Endothelial cell of umbilical vein (primary cell): Measurements from ENCODE around the gene MARK2. TPM values are rescaled to one million over a fixed set of nuclear protein-coding genes. Genes with fewer than 3 reads are reported as not detected.

Experiments used
- BruUV-seq: library from RNA; stranded (reverse); fragments of 400-500 nt; replicated peaks from 2 replicates; lab custom pipeline; 2021; lab: Mats Ljungman, UMichigan
- CTCF ChIA-PET: fragments of 300-600, 350-600 bp; sonication (Branson Sonifier 250); formaldehyde crosslinking; loops from one replicate; lab custom pipeline; 2021; ENCODE audit warnings: antibody characterized with exemption, inconsistent platforms; lab: Charles Lee
- POLR2A ChIA-PET: fragments of 300-600, 350-600 bp; sonication (Branson Sonifier 250); formaldehyde crosslinking; loops from one replicate; lab custom pipeline; 2021; ENCODE audit warnings: antibody characterized with exemption, inconsistent platforms; lab: Charles Lee
- DNase-seq: peaks from one replicate; pipeline ENCODE4 v3.0.0-alpha.2; 2011; ENCODE audit warnings: low read depth, low spot score
- FAIRE-seq: peaks from 2 replicates; lab custom pipeline; 2011; peaks lifted over from hg19 to GRCh38; lab: Jason Lieb, UNC
- H2AFZ ChIP-seq: 2 replicates; pipeline ENCODE4 v1.6.0; 2012; ENCODE audit warnings: low read depth, low read length, control low read depth, inconsistent platforms
- H3K27ac ChIP-seq: 2 replicates; pipeline ENCODE4 v1.5.1; 2011; ENCODE audit warnings: low read depth, mild to moderate bottlenecking, control low read depth, low read length, moderate library complexity; ENCODE audit not compliant: insufficient read depth
- H3K27me3 ChIP-seq, 2 experiments: 2 replicates each; pipeline versions ENCODE4 v1.6.0 to v1.6.1; 2011; ENCODE audit warnings: low read length in 2 of 2, mixed read lengths in 1 of 2; ENCODE audit not compliant: control insufficient read depth in 2 of 2, insufficient read depth in 2 of 2
- H3K36me3 ChIP-seq, 2 experiments: 2 replicates in 1 of 2; 3 replicates in 1 of 2; pipeline ENCODE4 v1.5.1; 2011; ENCODE audit warnings: low read length in 2 of 2, mild to moderate bottlenecking in 1 of 2, moderate library complexity in 1 of 2; ENCODE audit not compliant: control insufficient read depth in 2 of 2, insufficient read depth in 2 of 2; ENCODE audit errors: extremely low read depth in 1 of 2
- H3K4me1 ChIP-seq: 3 replicates; pipeline ENCODE4 v1.5.1; 2011; ENCODE audit warnings: mild to moderate bottlenecking, low read length; ENCODE audit not compliant: control insufficient read depth, insufficient read depth; ENCODE audit errors: extremely low read depth
- H3K4me2 ChIP-seq: 2 replicates; pipeline ENCODE4 v1.6.1; 2011; ENCODE audit warnings: low read length, control low read depth, mixed read lengths; ENCODE audit not compliant: insufficient read depth
- H3K4me3 ChIP-seq, 3 experiments: fragments of 200-600 bp in 1 of 3; sonication (generic), shearing (Covaris generic) in 1 of 3; replicated peaks in 1 of 3; 2 replicates each; pipeline ENCODE4 v1.5.1; 2011 to 2016; ENCODE audit warnings: control low read depth in 3 of 3, low read length in 3 of 3, mild to moderate bottlenecking in 2 of 3, inconsistent platforms in 1 of 3, low read depth in 1 of 3, moderate library complexity in 1 of 3; ENCODE audit not compliant: insufficient read depth in 1 of 3
- H3K79me2 ChIP-seq: 2 replicates; pipeline ENCODE4 v1.6.0; 2012; ENCODE audit warnings: low read length, inconsistent platforms; ENCODE audit not compliant: control insufficient read depth, insufficient read depth
- H3K9ac ChIP-seq: replicated peaks from 2 replicates; pipeline ENCODE3; 2011; ENCODE audit warnings: low read length, control low read depth; ENCODE audit not compliant: insufficient read depth; ENCODE audit errors: extremely low read depth
- H3K9me1 ChIP-seq: replicated peaks from 3 replicates; pipeline ENCODE4 v1.6.0; 2011; ENCODE audit warnings: mild to moderate bottlenecking, low read length; ENCODE audit not compliant: control insufficient read depth, insufficient read depth; ENCODE audit errors: extremely low read depth
- H3K9me3 ChIP-seq: replicated peaks from 2 replicates; pipeline ENCODE4 v1.5.1; 2012; ENCODE audit warnings: low read length, inconsistent platforms; ENCODE audit not compliant: control insufficient read depth, insufficient read depth
- H4K20me1 ChIP-seq: replicated peaks from 2 replicates; pipeline ENCODE3; 2011; ENCODE audit warnings: mild to moderate bottlenecking, low read length; ENCODE audit not compliant: control insufficient read depth, insufficient read depth; ENCODE audit errors: extremely low read depth
- CTCF ChIP-seq, 2 donors: IDR thresholded peaks; 1 replicate in 1 of 2; 2 replicates in 1 of 2; pipeline ENCODE4 v1.5.1; 2011; ENCODE audit warnings: low read length in 2 of 2, mild to moderate bottlenecking in 2 of 2, moderate library complexity in 2 of 2, control low read depth in 1 of 2, inconsistent platforms in 1 of 2, low read depth in 1 of 2; ENCODE audit not compliant: insufficient read depth in 1 of 2; ENCODE audit errors: extremely low read depth in 1 of 2
- EZH2 ChIP-seq: IDR thresholded peaks from 2 replicates; pipeline ENCODE4 v1.6.1; 2012; ENCODE audit warnings: borderline replicate concordance, low read depth, mild to moderate bottlenecking, moderate library complexity, low read length, inconsistent platforms; ENCODE audit not compliant: severe bottlenecking
- FOS ChIP-seq: IDR thresholded peaks from 2 replicates; pipeline ENCODE4 v1.6.1; 2011; ENCODE audit warnings: mild to moderate bottlenecking, low read length, moderate library complexity, borderline replicate concordance; ENCODE audit not compliant: insufficient read depth
- GATA2 ChIP-seq: IDR thresholded peaks from 2 replicates; pipeline ENCODE4 v1.7.0; 2011; ENCODE audit warnings: low read depth, mild to moderate bottlenecking, moderate library complexity, mixed read lengths, low read length; ENCODE audit not compliant: insufficient read length, insufficient read depth
- JUN ChIP-seq: IDR thresholded peaks from 2 replicates; pipeline ENCODE4 v1.6.1; 2011; ENCODE audit warnings: borderline replicate concordance, low read depth; ENCODE audit not compliant: insufficient read length, insufficient read depth
- MAX ChIP-seq: IDR thresholded peaks from 2 replicates; pipeline ENCODE4 v1.6.1; 2011; ENCODE audit not compliant: insufficient read depth, insufficient read length
- MYC ChIP-seq: IDR thresholded peaks from one replicate; pipeline ENCODE4 v1.6.1; 2011; ENCODE audit warnings: mild to moderate bottlenecking, low read depth, low read length
- POLR2A ChIP-seq: IDR thresholded peaks from 2 replicates; pipeline ENCODE4 v1.6.1; 2012; ENCODE audit warnings: low read depth, mild to moderate bottlenecking, control low read depth, low read length
- dilution Hi-C: fragments of 300-500 bp; cut with MboI; formaldehyde crosslinking; loops from one replicate; pipeline ENCODE4 v1.15.0; 2019; ENCODE audit warnings: low sequenced_read_pairs; ENCODE audit not compliant: extremely low pct_ligation_motif_present
- intact Hi-C: fragments of 100-400 bp; cut with micrococcal nuclease; formaldehyde crosslinking; loops from one replicate; pipeline ENCODE4 v1.10.0; 2022
- polyA plus RNA-seq, 4 experiments: library from polyadenylated mRNA; depleted of rRNA in 3 of 4; stranded (reverse) in 3 of 4; unstranded in 1 of 4; fragments of >200 nt; gene quantifications; 2 replicates each; pipeline versions ENCODE4 v1.2.1 to v1.2.3, GENCODE V29; 2011 to 2012; ENCODE audit warnings: missing spikeins in 1 of 4
- total RNA-seq: library from RNA; stranded (reverse); gene quantifications from 2 replicates; pipeline ENCODE4 v1.2.3, GENCODE V29; 2021

Gene MARK2
- total and polyA plus RNA-seq, 2 donors (not counting 3 experiments of a cell fraction or from before 2014, with no cell fraction given): 16.6 to 34.7 TPM

GRCh38 chr11:63869683-63870082 lies 30.8 kb downstream of the MARK2 start:
- FAIRE-seq (no peak), DNase-seq (no peak)
- TF ChIP-seq JUN (no peak), MYC (no peak), GATA2 (no peak), POLR2A (no peak), EZH2 (no peak), FOS (no peak), CTCF (IDR thresholded peaks at IDR 0.05; ENCODE audit: extremely low read depth in 1 of 2, insufficient read depth in 1 of 2, low read depth in 1 of 2, low read length in 2 of 2) (no peak), MAX (no peak)
- no peak overlapping the region for H3K9ac ChIP-seq
- H3K36me3 ChIP-seq: peaks cover 0 to 2% of the 10 kb centered on the region in 2 experiments
- no peak overlapping the region for H2AFZ ChIP-seq
- no peaks in the 10 kb centered on the region for H4K20me1 ChIP-seq
- H3K4me1 ChIP-seq: peaks cover 17% of the 10 kb centered on the region
- H3K9me1 ChIP-seq: no peaks in the 10 kb centered on the region
- no peak overlapping the region for H3K27ac ChIP-seq
- ChIA-PET CTCF (no interaction called here), POLR2A (interaction anchor here (0.8 kb wide), 1 partner anchor 1037 kb away, joined by 3 read pairs; no protein-coding TSS in a partner anchor)
- intact Hi-C loops (no loop called here), dilution Hi-C loops (no loop called here)
- no peak overlapping the region for H3K4me3 ChIP-seq
- H3K4me2 ChIP-seq: no peak overlapping the region
- H3K9me3 ChIP-seq: no peaks in the 10 kb centered on the region
- no peaks in the 10 kb centered on the region for H3K27me3 ChIP-seq
- no TSS peak for BruUV-seq
- peaks cover 71% of the 10 kb centered on the region for H3K79me2 ChIP-seq
